Ovary (tissue), 9 donors: ENCODE measurements around the gene IQCK. TPM values are rescaled to one million over a fixed set of nuclear protein-coding genes. Genes with fewer than 3 reads are reported as not detected.

ENCODE experiments used
- DNase-seq, 5 donors: peaks; one replicate each; pipeline ENCODE4 v3.0.0-alpha.2; 2019 to 2020
- H3K27ac ChIP-seq, 2 donors: fragments of 200-600 bp; one replicate each; pipeline versions ENCODE4 v1.5.1 to v1.8.0; 2019 to 2022
- H3K27me3 ChIP-seq: fragments of 200-600 bp; one replicate; pipeline ENCODE4 v1.8.0; 2022
- H3K36me3 ChIP-seq: fragments of 200-600 bp; sonication (generic); one replicate; pipeline ENCODE4 v1.5.1; 2019
- H3K4me1 ChIP-seq: one replicate; pipeline ENCODE4 v1.8.1; 2013; ENCODE audit warnings: mild to moderate bottlenecking, moderate library complexity; ENCODE audit not compliant: insufficient read depth
- H3K4me3 ChIP-seq: fragments of 200-600 bp; sonication (generic); one replicate; pipeline ENCODE4 v1.5.1; 2017
- H3K9me3 ChIP-seq, 2 donors: fragments of 200-600 bp in 1 of 2; sonication (generic) in 1 of 2; one replicate each; pipeline versions ENCODE4 v1.5.1 to v1.8.1; 2013 to 2019; ENCODE audit warnings: mild to moderate bottlenecking in 1 of 2, moderate library complexity in 1 of 2
- EP300 ChIP-seq: sonication (generic); formaldehyde crosslinking; IDR thresholded peaks from one replicate; pipeline ENCODE4 v1.6.1; 2017; ENCODE audit warnings: antibody characterized with exemption
- POLR2A ChIP-seq: fragments of 450-650 bp; IDR thresholded peaks from one replicate; pipeline ENCODE4 v1.6.1; 2017; ENCODE audit warnings: antibody characterized with exemption, mild to moderate bottlenecking, moderate library complexity
- WGBS, 3 donors: extraction: QIAGEN DNeasy Blood & Tissue Kit in 1 of 3; methylation state at CpG; one replicate each; pipeline versions ENCODE4 v1.1.5 to v1.1.7; 2013 to 2017; 5-methylcytosine and 5-hydroxymethylcytosine counted together
- intact Hi-C, 4 donors: fragments of 100-400 bp; cut with DNase I; formaldehyde crosslinking; loops; one replicate each; pipeline versions ENCODE4 v1.11.0 to v1.15.1; 2022 to 2023
- polyA plus RNA-seq, 2 donors: library from polyadenylated mRNA; stranded (reverse); fragments of 200-250 nt in 1 of 2; fragments of 350-450 nt in 1 of 2; fragmentation: Illumina TruSeq in 1 of 2; extraction: RNeasy Lipid Tissue Mini Kit (QIAGEN cat#74804) in 1 of 2; gene quantifications; one replicate each; pipeline ENCODE4 v1.2.3, GENCODE V29; 2013 to 2014
- total RNA-seq, 7 donors: library from RNA; depleted of rRNA in 2 of 7; stranded (reverse); fragments of >200 nt in 2 of 7; fragmentation: NEBNext Ultra II Directional in 3 of 7; extraction: Animal tissue kit (Norgen Biotek cat#: 25700) in 3 of 7; gene quantifications; one replicate each; pipeline versions ENCODE4 v1.1.0 to v1.2.4, GENCODE V29; 2016 to 2023
- TF ChIP-seq, protein P1 (sequence below), 3 donors: fragments of 450-650 bp in 2 of 3; fragments of 200-600 bp in 1 of 3; IDR thresholded peaks; one replicate each; pipeline versions ENCODE4 v1.5.1 to v1.8.0; 2016 to 2022; ENCODE audit warnings: antibody characterized with exemption in 3 of 3, mild to moderate bottlenecking in 1 of 3
- donor health status: DM: no; HTN: no; CAD: no; lungs with moderate emphysema.
- donor health status: DM: no; HTN: no; CAD: no.
- donor health status: Bipolar disorder and iron deficiency.
- donor health status: DM: yes; HTN: yes; CAD: no.
- donor health status: DM: no; HTN: no; CAD: no.
- donor health status: DM: yes; HTN: yes; CAD: no.

IQCK gene
- total and polyA plus RNA-seq, 9 donors, result 14.3 to 52.8 (median 18.0) TPM

DNA sequence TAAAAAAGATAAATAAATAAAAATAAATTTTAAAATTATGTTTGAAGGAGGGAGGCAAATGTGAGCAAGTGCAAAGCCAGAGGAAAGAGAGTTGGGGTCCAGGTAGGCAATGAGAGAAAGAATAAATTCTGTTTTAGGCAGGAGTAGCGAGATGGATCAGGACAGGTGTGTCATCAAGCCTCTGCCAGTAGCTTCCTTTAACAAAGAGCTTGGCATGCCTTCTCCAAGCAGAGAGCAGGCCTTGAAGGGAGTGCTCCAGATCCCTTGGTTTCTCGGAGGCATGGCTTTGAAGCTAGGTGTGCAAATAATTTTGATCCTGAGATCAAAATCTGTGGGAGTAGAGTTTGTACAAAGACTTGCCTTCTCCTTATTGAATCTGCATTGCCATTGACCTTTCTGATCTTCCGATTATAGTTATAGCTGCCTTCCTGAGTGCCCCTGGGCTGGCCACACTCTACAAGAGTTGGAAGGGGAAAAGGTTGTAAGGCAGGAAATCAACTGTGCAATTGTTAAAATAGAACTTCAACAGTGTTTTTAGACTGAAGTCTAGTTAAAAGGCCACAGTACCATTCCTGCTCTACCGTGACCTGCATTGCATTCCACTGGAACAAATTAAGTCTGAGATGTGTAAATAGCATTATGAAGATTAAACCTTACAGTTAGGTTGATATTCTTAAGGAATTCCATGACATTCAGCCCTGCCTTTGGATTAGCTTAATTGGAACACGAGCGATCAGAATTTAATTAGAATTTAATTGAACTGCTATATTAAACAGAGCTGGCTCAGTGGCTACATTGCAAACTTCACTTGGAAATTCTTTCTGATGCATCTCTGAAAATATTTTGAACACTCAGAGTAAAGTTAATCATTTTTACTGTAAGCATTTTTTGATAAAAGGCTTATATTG, 33.7 kb downstream of the IQCK start:
- no peaks in the 10 kb centered on the region for H3K36me3 ChIP-seq
- intact Hi-C loops, result no loop called here
- no peak overlapping the region for H3K27ac ChIP-seq
- H3K27me3 ChIP-seq, result no peaks in the 10 kb centered on the region
- H3K4me3 ChIP-seq, result no peak overlapping the region
- no peaks in the 10 kb centered on the region for H3K9me3 ChIP-seq
- peaks cover 4% of the 10 kb centered on the region for H3K4me1 ChIP-seq
- TF ChIP-seq EP300 (no peak), POLR2A (no peak)
- no peak for DNase-seq
- WGBS, 3 donors, result 63 to 69% (median 63%) methylated on average over 6 of the region's 6 CpGs

DNA sequence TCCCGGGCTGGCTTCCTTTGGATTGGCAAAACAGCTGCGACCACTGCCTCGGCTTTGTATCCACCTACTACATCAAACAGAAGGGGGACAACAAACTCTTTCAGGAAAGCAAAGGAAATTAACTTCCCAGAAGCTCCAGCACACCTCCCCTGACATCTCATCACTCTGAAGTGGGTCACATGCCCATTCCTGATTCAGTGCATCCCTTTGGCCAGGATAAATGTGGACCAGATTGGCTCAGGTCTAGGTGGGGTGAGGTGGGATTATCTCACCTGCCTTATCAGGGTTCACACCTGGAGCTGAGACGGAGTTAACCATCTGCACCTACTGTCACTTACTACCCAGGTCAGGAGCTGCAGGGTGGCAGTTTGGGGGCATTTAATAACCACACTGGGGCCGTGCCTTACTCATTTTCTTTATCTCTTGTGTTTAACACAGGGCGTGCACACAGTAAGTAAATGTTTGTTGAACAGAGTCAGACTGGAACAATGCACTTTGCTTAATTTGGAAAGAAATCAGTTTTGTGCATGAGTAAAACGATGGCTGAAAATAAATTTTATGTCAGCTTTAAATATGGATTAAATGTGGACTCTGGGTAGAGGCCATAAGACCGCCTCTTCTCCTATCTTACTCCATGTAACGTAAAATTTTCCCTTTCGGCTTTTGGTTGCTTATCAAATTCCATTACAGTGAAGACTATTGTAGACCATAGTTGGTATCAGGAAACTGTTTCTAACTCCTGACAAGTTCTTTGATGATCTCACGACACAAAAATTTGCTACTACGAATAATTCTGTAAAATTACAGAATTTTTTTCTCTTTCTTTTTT, 36.0 kb downstream of the IQCK start:
- TF ChIP-seq EP300 (no peak), POLR2A (no peak)
- TF ChIP-seq, protein P1, sequence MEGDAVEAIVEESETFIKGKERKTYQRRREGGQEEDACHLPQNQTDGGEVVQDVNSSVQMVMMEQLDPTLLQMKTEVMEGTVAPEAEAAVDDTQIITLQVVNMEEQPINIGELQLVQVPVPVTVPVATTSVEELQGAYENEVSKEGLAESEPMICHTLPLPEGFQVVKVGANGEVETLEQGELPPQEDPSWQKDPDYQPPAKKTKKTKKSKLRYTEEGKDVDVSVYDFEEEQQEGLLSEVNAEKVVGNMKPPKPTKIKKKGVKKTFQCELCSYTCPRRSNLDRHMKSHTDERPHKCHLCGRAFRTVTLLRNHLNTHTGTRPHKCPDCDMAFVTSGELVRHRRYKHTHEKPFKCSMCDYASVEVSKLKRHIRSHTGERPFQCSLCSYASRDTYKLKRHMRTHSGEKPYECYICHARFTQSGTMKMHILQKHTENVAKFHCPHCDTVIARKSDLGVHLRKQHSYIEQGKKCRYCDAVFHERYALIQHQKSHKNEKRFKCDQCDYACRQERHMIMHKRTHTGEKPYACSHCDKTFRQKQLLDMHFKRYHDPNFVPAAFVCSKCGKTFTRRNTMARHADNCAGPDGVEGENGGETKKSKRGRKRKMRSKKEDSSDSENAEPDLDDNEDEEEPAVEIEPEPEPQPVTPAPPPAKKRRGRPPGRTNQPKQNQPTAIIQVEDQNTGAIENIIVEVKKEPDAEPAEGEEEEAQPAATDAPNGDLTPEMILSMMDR (IDR thresholded peaks at IDR 0.05), result no peak
- no peak overlapping the region for H3K27ac ChIP-seq
- intact Hi-C loops, result no loop called here
- H3K36me3 ChIP-seq, result no peaks in the 10 kb centered on the region
- no peaks in the 10 kb centered on the region for H3K9me3 ChIP-seq
- H3K4me1 ChIP-seq, result peaks cover 6% of the 10 kb centered on the region
- H3K27me3 ChIP-seq, result no peaks in the 10 kb centered on the region
- no peak overlapping the region for H3K4me3 ChIP-seq
- no peak for DNase-seq
- 27 to 34% (median 31%) methylated on average over 12 of the region's 12 CpGs for WGBS, 3 donors

DNA sequence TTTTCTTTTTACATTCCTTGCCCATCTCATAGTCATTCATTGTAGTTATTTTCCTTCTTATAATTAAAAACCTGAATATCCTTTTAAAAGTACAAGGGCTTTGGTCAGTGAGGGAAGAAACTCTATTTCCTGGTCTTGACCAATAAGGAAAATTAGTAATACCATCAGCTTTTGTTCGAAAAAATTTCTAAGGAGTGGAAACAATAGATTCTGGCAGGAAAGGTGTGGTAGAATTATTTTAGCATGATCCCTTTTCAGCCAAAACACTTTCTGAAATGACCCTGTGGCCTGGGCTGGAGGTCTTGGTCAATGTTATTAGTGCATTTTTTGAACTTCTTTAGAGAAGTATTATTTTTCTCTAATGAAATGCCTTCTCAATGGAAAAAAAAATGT, 36.6 kb downstream of the IQCK start:
- WGBS, 3 donors, result 38 to 61% (median 55%) methylated on average over 1 of the region's 1 CpG
- Histone ChIP-seq H3K4me3 (no peak overlapping the region), H3K4me1 (peaks cover 6% of the 10 kb centered on the region), H3K9me3 (no peaks in the 10 kb centered on the region), H3K27me3 (no peaks in the 10 kb centered on the region), H3K36me3 (no peaks in the 10 kb centered on the region), H3K27ac (no peak overlapping the region)
- no peak for DNase-seq
- intact Hi-C loops, result no loop called here
- TF ChIP-seq EP300, result no peak
- TF ChIP-seq, protein P1 (IDR thresholded peaks at IDR 0.05), result no peak
- no peak for TF ChIP-seq POLR2A

DNA sequence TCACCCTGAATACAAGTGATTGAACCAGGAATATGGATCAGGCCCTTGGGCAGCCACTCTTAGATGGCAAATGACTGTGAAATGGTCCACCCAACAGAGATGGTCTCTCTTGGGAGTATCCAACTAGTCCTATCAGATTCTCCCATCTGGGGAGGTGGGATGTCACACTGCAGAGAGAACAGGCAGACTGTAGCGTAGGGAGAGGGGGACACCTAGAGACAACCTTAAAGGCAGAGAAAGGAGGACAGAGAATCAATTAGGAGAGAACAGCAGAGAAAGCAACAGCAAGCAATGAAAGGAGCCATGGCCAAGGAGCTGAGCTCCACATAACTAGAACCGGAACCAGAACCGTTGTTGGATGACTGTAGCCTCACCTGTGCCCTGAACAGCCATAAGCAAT, 37.2 kb downstream of the IQCK start:
- H3K27me3 ChIP-seq, result no peaks in the 10 kb centered on the region
- TF ChIP-seq EP300 (no peak), POLR2A (no peak)
- TF ChIP-seq, protein P1 (IDR thresholded peaks at IDR 0.05), result no peak
- no peaks in the 10 kb centered on the region for H3K36me3 ChIP-seq
- peaks cover 6% of the 10 kb centered on the region for H3K4me1 ChIP-seq
- intact Hi-C loops, result no loop called here
- WGBS, 3 donors, result 98 to 100% (median 99%) methylated on average over 3 of the region's 3 CpGs
- no peak for DNase-seq
- no peak overlapping the region for H3K4me3 ChIP-seq
- no peak overlapping the region for H3K27ac ChIP-seq
- H3K9me3 ChIP-seq, result no peaks in the 10 kb centered on the region
